Middle frontal gyrus (tissue), 1 donor: ENCODE measurements around the gene RWDD4.
"Not testable (repeated sequence)": the region's sequence is repeated elsewhere in the genome, so short reads cannot be mapped to it uniquely, and the experiment has no call there.

Source experiments
- DNase-seq: peaks from one replicate; pipeline ENCODE4 v3.0.0-alpha.2; 2015; ENCODE audit warnings: low spot score; ENCODE audit errors: extremely low spot score

The RWDD4 gene

GRCh38 chr4:183636503-183636902 is 22.5 kb downstream of the RWDD4 start:
- no peak for DNase-seq

GRCh38 chr4:183635741-183636140 is 23.2 kb downstream of the RWDD4 start:
- DNase-seq, result no peak

GRCh38 chr4:183635321-183635720 is 23.7 kb downstream of the RWDD4 start:
- no peak for DNase-seq

GRCh38 chr4:183633476-183634400 is 25.2 kb downstream of the RWDD4 start:
- DNase-seq, result no peak

GRCh38 chr4:183632689-183633088 is 26.3 kb downstream of the RWDD4 start:
- DNase-seq, result no peak

- DNase-seq, result no peak
Observed at GRCh38 chr4:183631577-183632198, 27.3 kb downstream of the RWDD4 start.

- DNase-seq, result peak; percentile 4
Observed at GRCh38 chr4:183627979-183628588, 30.9 kb downstream of the RWDD4 start.

GRCh38 chr4:183627286-183627685 is 31.7 kb downstream of the RWDD4 start:
- not testable (repeated sequence) for DNase-seq

GRCh38 chr4:183626168-183626567 is 32.8 kb downstream of the RWDD4 start:
- no peak for DNase-seq

- DNase-seq, result no peak
Observed at GRCh38 chr4:183624548-183624947, 34.4 kb downstream of the RWDD4 start.

GRCh38 chr4:183621875-183622274 is 37.1 kb downstream of the RWDD4 start:
- DNase-seq, result no peak

- no peak for DNase-seq
Observed at GRCh38 chr4:183620421-183620820, 38.6 kb downstream of the RWDD4 start.

- DNase-seq, result no peak
Observed at GRCh38 chr4:183618681-183619080, 40.3 kb downstream of the RWDD4 start.

GRCh38 chr4:183617075-183617474 is 41.9 kb downstream of the RWDD4 start:
- no peak for DNase-seq

- no peak for DNase-seq
Observed at GRCh38 chr4:183612329-183613250, 46.4 kb downstream of the RWDD4 start.

- DNase-seq, result no peak
Observed at GRCh38 chr4:183611210-183611830, 47.7 kb downstream of the RWDD4 start.

- no peak for DNase-seq
Observed at GRCh38 chr4:183610613-183611012, 48.4 kb downstream of the RWDD4 start.

GRCh38 chr4:183610033-183610432 is 49.0 kb downstream of the RWDD4 start:
- no peak for DNase-seq

GRCh38 chr4:183609151-183609550 is 49.8 kb downstream of the RWDD4 start:
- DNase-seq, result no peak

GRCh38 chr4:183607894-183608293 is 51.1 kb downstream of the RWDD4 start:
- DNase-seq, result no peak

GRCh38 chr4:183602557-183603027 is 56.4 kb downstream of the RWDD4 start:
- DNase-seq, result no peak
